A673 (cell line): ENCODE data around the gene ZNF611.

ENCODE experiments used
- EZH2 ChIP-seq: fragments of 200-600 bp; sonication (generic); IDR thresholded peaks from 2 replicates; pipeline ENCODE4 v1.6.1; 2017; ENCODE audit warnings: borderline replicate concordance, low read depth, mild to moderate bottlenecking, mixed read lengths, antibody characterized with exemption, low read length; ENCODE audit not compliant: poor library complexity, severe bottlenecking
- TF ChIP-seq, protein P1 (sequence below): fragments of 300-800, 200-600 bp; sonication (generic); conservative IDR thresholded peaks from 2 replicates; pipeline ENCODE4 v1.5.1; 2017; ENCODE audit warnings: low read depth, mild to moderate bottlenecking, antibody characterized with exemption, low read length, moderate library complexity, mixed read lengths

DNA sequence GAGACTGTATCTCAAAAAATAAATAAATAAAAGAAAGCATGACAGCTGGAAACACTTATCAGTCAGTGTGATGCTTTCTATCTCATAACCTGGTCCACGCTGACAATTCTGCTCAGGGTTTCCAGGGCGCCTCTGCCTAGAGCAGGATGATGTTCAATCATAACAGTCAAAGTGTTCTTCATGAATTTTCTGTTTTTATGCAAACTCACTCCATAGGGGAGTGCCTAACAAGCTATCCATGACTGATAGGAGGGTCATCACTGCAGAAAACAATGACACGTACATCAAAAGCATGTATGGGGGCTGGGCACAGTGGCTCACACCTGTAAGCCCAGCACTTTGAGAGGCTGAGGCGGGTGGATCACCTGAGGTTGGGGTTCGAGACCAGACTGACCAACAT is 55.2 kb downstream of the ZNF611 start:
- TF ChIP-seq, protein P1, sequence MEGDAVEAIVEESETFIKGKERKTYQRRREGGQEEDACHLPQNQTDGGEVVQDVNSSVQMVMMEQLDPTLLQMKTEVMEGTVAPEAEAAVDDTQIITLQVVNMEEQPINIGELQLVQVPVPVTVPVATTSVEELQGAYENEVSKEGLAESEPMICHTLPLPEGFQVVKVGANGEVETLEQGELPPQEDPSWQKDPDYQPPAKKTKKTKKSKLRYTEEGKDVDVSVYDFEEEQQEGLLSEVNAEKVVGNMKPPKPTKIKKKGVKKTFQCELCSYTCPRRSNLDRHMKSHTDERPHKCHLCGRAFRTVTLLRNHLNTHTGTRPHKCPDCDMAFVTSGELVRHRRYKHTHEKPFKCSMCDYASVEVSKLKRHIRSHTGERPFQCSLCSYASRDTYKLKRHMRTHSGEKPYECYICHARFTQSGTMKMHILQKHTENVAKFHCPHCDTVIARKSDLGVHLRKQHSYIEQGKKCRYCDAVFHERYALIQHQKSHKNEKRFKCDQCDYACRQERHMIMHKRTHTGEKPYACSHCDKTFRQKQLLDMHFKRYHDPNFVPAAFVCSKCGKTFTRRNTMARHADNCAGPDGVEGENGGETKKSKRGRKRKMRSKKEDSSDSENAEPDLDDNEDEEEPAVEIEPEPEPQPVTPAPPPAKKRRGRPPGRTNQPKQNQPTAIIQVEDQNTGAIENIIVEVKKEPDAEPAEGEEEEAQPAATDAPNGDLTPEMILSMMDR, result no peak
- TF ChIP-seq EZH2, result no peak
